H9 (cell line): ENCODE data around the gene MAST4. TPM values are rescaled to one million over a fixed set of nuclear protein-coding genes. Genes with fewer than 3 reads are reported as not detected.

ENCODE experiments used
- DNase-seq: peaks from one replicate; pipeline ENCODE4 v3.0.0-alpha.2; 2017
- H2AFZ ChIP-seq: one replicate; pipeline ENCODE4 v1.6.1; 2013; ENCODE audit warnings: mild to moderate bottlenecking, low read length, control low read depth, moderate library complexity
- H2AK5ac ChIP-seq: 2 replicates; pipeline ENCODE4 v1.6.1; 2013; ENCODE audit warnings: low read length, control low read depth, mixed read lengths; ENCODE audit not compliant: insufficient read length
- H2BK120ac ChIP-seq: one replicate; pipeline ENCODE4 v1.6.1; 2013; ENCODE audit warnings: low read depth, mild to moderate bottlenecking, low read length, control low read depth, inconsistent platforms; ENCODE audit not compliant: poor library complexity, severe bottlenecking
- H2BK12ac ChIP-seq: 2 replicates; pipeline ENCODE4 v1.6.1; 2013; ENCODE audit warnings: low read length, control low read depth, mixed read lengths, low read depth; ENCODE audit not compliant: insufficient read length
- H2BK15ac ChIP-seq: 2 replicates; pipeline ENCODE4 v1.6.1; 2013; ENCODE audit warnings: low read depth, low read length, control low read depth
- H2BK20ac ChIP-seq: one replicate; pipeline ENCODE4 v1.6.1; 2013; ENCODE audit warnings: low read depth, mild to moderate bottlenecking, low read length, control low read depth, inconsistent platforms; ENCODE audit not compliant: poor library complexity, severe bottlenecking
- H2BK5ac ChIP-seq: 2 replicates; pipeline ENCODE4 v1.6.1; 2013; ENCODE audit warnings: low read length, control low read depth, mixed read lengths; ENCODE audit not compliant: insufficient read length
- H3K14ac ChIP-seq: 2 replicates; pipeline ENCODE4 v1.6.1; 2013; ENCODE audit warnings: low read length, control low read depth; ENCODE audit not compliant: insufficient read depth
- H3K18ac ChIP-seq: 2 replicates; pipeline ENCODE4 v1.6.1; 2013; ENCODE audit warnings: low read depth, mild to moderate bottlenecking, mixed read lengths, low read length, control low read depth; ENCODE audit not compliant: insufficient read length
- H3K23ac ChIP-seq: 2 replicates; pipeline ENCODE4 v1.6.1; 2013; ENCODE audit warnings: low read length, control low read depth, mixed read lengths, low read depth; ENCODE audit not compliant: insufficient read length
- H3K23me2 ChIP-seq: 2 replicates; pipeline ENCODE4 v1.6.1; 2013; ENCODE audit warnings: low read depth, mild to moderate bottlenecking, mixed read lengths, low read length, control low read depth; ENCODE audit not compliant: insufficient read length, poor library complexity, severe bottlenecking
- H3K27ac ChIP-seq: 2 replicates; pipeline ENCODE4 v1.5.1; 2013; ENCODE audit warnings: low read length, control low read depth, mixed read lengths, low read depth; ENCODE audit not compliant: insufficient read length
- H3K27me3 ChIP-seq: 2 replicates; pipeline ENCODE4 v1.6.1; 2013; ENCODE audit warnings: low read length, control low read depth, inconsistent platforms; ENCODE audit not compliant: insufficient read depth
- H3K4ac ChIP-seq: 2 replicates; pipeline ENCODE4 v1.6.1; 2013; ENCODE audit warnings: low read depth, mild to moderate bottlenecking, control low read depth, inconsistent platforms, low read length, moderate library complexity
- H3K4me1 ChIP-seq: 2 replicates; pipeline ENCODE4 v1.6.1; 2013; ENCODE audit warnings: low read length, control low read depth, inconsistent platforms; ENCODE audit not compliant: insufficient read depth
- H3K4me2 ChIP-seq: 2 replicates; pipeline ENCODE4 v1.6.1; 2013; ENCODE audit warnings: low read length, control low read depth, mixed read lengths; ENCODE audit not compliant: insufficient read length, insufficient read depth
- H3K56ac ChIP-seq: 2 replicates; pipeline ENCODE4 v1.6.1; 2013; ENCODE audit warnings: low read depth, mild to moderate bottlenecking, mixed read lengths, low read length, control low read depth; ENCODE audit not compliant: insufficient read length
- H3K79me1 ChIP-seq: 2 replicates; pipeline ENCODE4 v1.6.1; 2013; ENCODE audit warnings: low read depth, mild to moderate bottlenecking, moderate library complexity, low read length, control low read depth, inconsistent platforms; ENCODE audit not compliant: insufficient read depth, poor library complexity, severe bottlenecking
- H3K79me2 ChIP-seq: 2 replicates; pipeline ENCODE4 v1.6.1; 2013; ENCODE audit warnings: low read length, control low read depth, inconsistent platforms; ENCODE audit not compliant: insufficient read depth
- H3K9ac ChIP-seq: 2 replicates; pipeline ENCODE4 v1.6.1; 2013; ENCODE audit warnings: low read length, control low read depth, mixed read lengths; ENCODE audit not compliant: insufficient read length; ENCODE audit errors: extremely low read depth
- H3K9me3 ChIP-seq: one replicate; pipeline ENCODE4 v1.6.1; 2013; ENCODE audit warnings: low read depth, low read length, inconsistent platforms; ENCODE audit not compliant: control insufficient read depth
- H3T11ph ChIP-seq: one replicate; pipeline ENCODE4 v1.6.1; 2013; ENCODE audit warnings: mild to moderate bottlenecking, low read length, control low read depth, inconsistent platforms
- H4K20me1 ChIP-seq: one replicate; pipeline ENCODE4 v1.6.1; 2013; ENCODE audit not compliant: control insufficient read depth, insufficient read length, insufficient read depth
- H4K5ac ChIP-seq: 2 replicates; pipeline ENCODE4 v1.6.1; 2013; ENCODE audit warnings: low read depth, mild to moderate bottlenecking, mixed read lengths, low read length, control low read depth; ENCODE audit not compliant: insufficient read length
- H4K8ac ChIP-seq: replicated peaks from 2 replicates; pipeline ENCODE4 v1.6.1; 2013; ENCODE audit warnings: low read length, control low read depth, mixed read lengths, low read depth; ENCODE audit not compliant: insufficient read length
- H4K91ac ChIP-seq: 2 replicates; pipeline ENCODE4 v1.6.1; 2013; ENCODE audit warnings: low read depth, mild to moderate bottlenecking, moderate library complexity, mixed read lengths, low read length, control low read depth; ENCODE audit not compliant: insufficient read length
- H3K27ac Mint-ChIP-seq, 3 experiments: 2 replicates in 2 of 3; 3 replicates in 1 of 3; pipeline ENCODE4 v1.8.0; 2020 to 2021; ENCODE audit warnings: mixed read lengths in 3 of 3, mild to moderate bottlenecking in 1 of 3, moderate library complexity in 1 of 3
- H3K27me3 Mint-ChIP-seq: 2 replicates; pipeline ENCODE4 v1.8.0; 2021; ENCODE audit warnings: low read depth, mild to moderate bottlenecking, moderate library complexity, mixed read lengths
- H3K36me3 Mint-ChIP-seq, 3 experiments: 2 replicates in 2 of 3; 3 replicates in 1 of 3; pipeline ENCODE4 v1.8.0; 2020 to 2021; ENCODE audit warnings: low read depth in 3 of 3, mixed read lengths in 3 of 3; ENCODE audit not compliant: insufficient read depth in 1 of 3
- H3K4me1 Mint-ChIP-seq, 2 experiments: 2 replicates each; pipeline ENCODE4 v1.8.0; 2020; ENCODE audit warnings: mixed read lengths in 2 of 2
- H3K4me3 Mint-ChIP-seq, 2 experiments: 2 replicates in 1 of 2; 3 replicates in 1 of 2; pipeline ENCODE4 v1.8.0; 2020 to 2021; ENCODE audit warnings: mild to moderate bottlenecking in 2 of 2, mixed read lengths in 2 of 2, moderate library complexity in 1 of 2
- H3K9me3 Mint-ChIP-seq, 2 experiments: 2 replicates in 1 of 2; 3 replicates in 1 of 2; pipeline ENCODE4 v1.8.0; 2020; ENCODE audit warnings: mild to moderate bottlenecking in 2 of 2, mixed read lengths in 2 of 2, moderate library complexity in 1 of 2
- CTCF ChIP-seq: fragments of 200-600 bp; sonication (generic); conservative IDR thresholded peaks from 3 replicates; pipeline ENCODE4 v1.8.0; 2021; ENCODE audit warnings: antibody characterized with exemption, mild to moderate bottlenecking
- WGBS: extraction: QIAGEN DNeasy Blood & Tissue Kit; methylation state at CpG from one replicate; pipeline ENCODE4 v1.1.7; 2013; ENCODE audit warnings: missing lambda C conversion rate, low lambda C conversion rate, mixed read lengths; ENCODE audit not compliant: insufficient read length; ENCODE audit errors: extremely low coverage; 5-methylcytosine and 5-hydroxymethylcytosine counted together
- total RNA-seq: library from RNA; stranded (reverse); gene quantifications from 2 replicates; pipeline ENCODE4 v1.2.1, GENCODE V29; 2021

Gene MAST4
- total RNA-seq, 1 experiment from 2014 or later, result 3.7 TPM

GRCh38 chr5:66602621-66603020 lies 6.4 kb downstream of the MAST4 start:
- Histone ChIP-seq H3K23ac (no peak overlapping the region), H3K18ac (no peak overlapping the region), H4K8ac (no peak overlapping the region), H3K9me3 (no peaks in the 10 kb centered on the region), H3K4ac (no peak overlapping the region), H2BK120ac (no peak overlapping the region), H3K23me2 (no peaks in the 10 kb centered on the region), H3K79me1 (no peaks in the 10 kb centered on the region), H3K56ac (no peak overlapping the region), H3K14ac (no peak overlapping the region), H2BK12ac (no peak overlapping the region), H3K79me2 (no peaks in the 10 kb centered on the region), H2AK5ac (no peak overlapping the region), H3T11ph (no peak overlapping the region), H3K27me3 (peaks cover 14% of the 10 kb centered on the region), H3K9ac (no peak overlapping the region), H3K4me1 (no peaks in the 10 kb centered on the region), H3K27ac (no peak overlapping the region), H2BK20ac (no peak overlapping the region), H4K91ac (no peak overlapping the region), H2BK15ac (no peak overlapping the region), H2AFZ (no peak overlapping the region), H3K4me2 (no peak overlapping the region), H4K5ac (no peak overlapping the region), H4K20me1 (no peaks in the 10 kb centered on the region), H2BK5ac (no peak overlapping the region)
- no peak for DNase-seq
- TF ChIP-seq CTCF, result no peak
- Mint-ChIP-seq H3K27me3 (peaks cover 50% of the 10 kb centered on the region), H3K36me3 (no peaks in the 10 kb centered on the region; a peak in 1 of 7 replicates), H3K9me3 (no peaks in the 10 kb centered on the region; a peak in 1 of 5 replicates), H3K27ac (no peak overlapping the region), H3K4me3 (no peak overlapping the region), H3K4me1 (peaks cover 2 to 3% of the 10 kb centered on the region in 2 experiments; a peak in 3 of 4 replicates)
- no CpG with 5 or more reads among the region's 1 CpG for WGBS
